Germinal center (tissue), 1 donor: ENCODE data around the gene AMZ2.

ENCODE experiments used
- DNase-seq: peaks from one replicate; pipeline ENCODE4 v3.0.0; 2012; ENCODE audit warnings: mixed read lengths, low spot score

Gene AMZ2

GRCh38 chr17:68291836-68292688 is 44.2 kb downstream of the AMZ2 start:
- peak; percentile 95 for DNase-seq

GRCh38 chr17:68292689-68293040 is 44.8 kb downstream of the AMZ2 start:
- DNase-seq, result no peak

- DNase-seq, result no peak
Observed at GRCh38 chr17:68293490-68294195, 45.8 kb downstream of the AMZ2 start.

- no peak for DNase-seq
Observed at GRCh38 chr17:68294196-68294555, 46.3 kb downstream of the AMZ2 start.

GRCh38 chr17:68294617-68295016 is 46.8 kb downstream of the AMZ2 start:
- DNase-seq, result no peak

GRCh38 chr17:68295086-68295485 is 47.2 kb downstream of the AMZ2 start:
- no peak for DNase-seq

- no peak for DNase-seq
Observed at GRCh38 chr17:68296217-68297191, 48.7 kb downstream of the AMZ2 start.

GRCh38 chr17:68297195-68297594 is 49.4 kb downstream of the AMZ2 start:
- DNase-seq, result no peak

GRCh38 chr17:68298601-68299000 is 50.8 kb downstream of the AMZ2 start:
- DNase-seq, result no peak

- DNase-seq, result no peak
Observed at GRCh38 chr17:68299817-68300216, 52.0 kb downstream of the AMZ2 start.

- no peak for DNase-seq
Observed at GRCh38 chr17:68301438-68301959, 53.7 kb downstream of the AMZ2 start.

- no peak for DNase-seq
Observed at GRCh38 chr17:68302066-68302564, 54.3 kb downstream of the AMZ2 start.

GRCh38 chr17:68302666-68303065 is 54.8 kb downstream of the AMZ2 start:
- DNase-seq, result no peak

- no peak for DNase-seq
Observed at GRCh38 chr17:68304706-68305105, 56.9 kb downstream of the AMZ2 start.

- DNase-seq, result no peak
Observed at GRCh38 chr17:68305142-68305541, 57.3 kb downstream of the AMZ2 start.
